Suppressor macrophage treated with lipopolysaccharide for 4 hours (primary cell): ENCODE data around the gene CD58.
A peak's percentile ranks its signal among the peaks of the same experiment; 100 is the strongest.
"Not testable (repeated sequence)": the region's sequence is repeated elsewhere in the genome, so short reads cannot be mapped to it uniquely, and the experiment has no call there.

Experiments used
- DNase-seq: peaks from one replicate; pipeline ENCODE4 v3.0.0-alpha.2; 2020

CD58 gene

GRCh38 chr1:116591951-116592605, 21.3 kb upstream of the CD58 start:
- DNase-seq = not testable (repeated sequence)

- not testable (repeated sequence) for DNase-seq
Measured at GRCh38 chr1:116591006-116591950, 20.5 kb upstream of the CD58 start.

- not testable (repeated sequence) for DNase-seq
Measured at GRCh38 chr1:116590359-116591005, 19.7 kb upstream of the CD58 start.

- DNase-seq = peak; percentile 49
Measured at GRCh38 chr1:116589101-116589735, 18.4 kb upstream of the CD58 start.

- DNase-seq = peak; percentile 65
Measured at GRCh38 chr1:116587501-116588227, 16.8 kb upstream of the CD58 start.

- DNase-seq = peak; percentile 84
Measured at GRCh38 chr1:116586741-116587143, 15.9 kb upstream of the CD58 start.

- DNase-seq = no peak
Measured at GRCh38 chr1:116585886-116586285, 15.1 kb upstream of the CD58 start.

GRCh38 chr1:116581323-116581885, 10.6 kb upstream of the CD58 start:
- no peak for DNase-seq

GRCh38 chr1:116580446-116581322, 9.9 kb upstream of the CD58 start:
- no peak for DNase-seq

- no peak for DNase-seq
Measured at GRCh38 chr1:116579259-116579875, 8.5 kb upstream of the CD58 start.

GRCh38 chr1:116578581-116578980, 7.8 kb upstream of the CD58 start:
- DNase-seq = no peak

- DNase-seq = no peak
Measured at GRCh38 chr1:116577759-116578314, 7.0 kb upstream of the CD58 start.

GRCh38 chr1:116574581-116575291, 3.9 kb upstream of the CD58 start:
- peak; percentile 77 for DNase-seq

GRCh38 chr1:116573431-116574095, 2.7 kb upstream of the CD58 start:
- DNase-seq = peak; percentile 56

GRCh38 chr1:116572771-116573430, 2.1 kb upstream of the CD58 start:
- no peak for DNase-seq

GRCh38 chr1:116572099-116572498, 1.3 kb upstream of the CD58 start:
- no peak for DNase-seq

- DNase-seq = peak; percentile 82
Measured at GRCh38 chr1:116571215-116571919, 541 bp upstream of the CD58 start.
